NCI-H187 (cell line): ENCODE results near the gene PP2D1.
"Not testable (repeated sequence)": the region's sequence is repeated elsewhere in the genome, so short reads cannot be mapped to it uniquely, and the experiment has no call there.

ENCODE experiments used
- DNase-seq, 2 experiments: peaks; one replicate each; lab custom pipeline; 2025; lab: John Stamatoyannopoulos, UW

The PP2D1 gene, protein sequence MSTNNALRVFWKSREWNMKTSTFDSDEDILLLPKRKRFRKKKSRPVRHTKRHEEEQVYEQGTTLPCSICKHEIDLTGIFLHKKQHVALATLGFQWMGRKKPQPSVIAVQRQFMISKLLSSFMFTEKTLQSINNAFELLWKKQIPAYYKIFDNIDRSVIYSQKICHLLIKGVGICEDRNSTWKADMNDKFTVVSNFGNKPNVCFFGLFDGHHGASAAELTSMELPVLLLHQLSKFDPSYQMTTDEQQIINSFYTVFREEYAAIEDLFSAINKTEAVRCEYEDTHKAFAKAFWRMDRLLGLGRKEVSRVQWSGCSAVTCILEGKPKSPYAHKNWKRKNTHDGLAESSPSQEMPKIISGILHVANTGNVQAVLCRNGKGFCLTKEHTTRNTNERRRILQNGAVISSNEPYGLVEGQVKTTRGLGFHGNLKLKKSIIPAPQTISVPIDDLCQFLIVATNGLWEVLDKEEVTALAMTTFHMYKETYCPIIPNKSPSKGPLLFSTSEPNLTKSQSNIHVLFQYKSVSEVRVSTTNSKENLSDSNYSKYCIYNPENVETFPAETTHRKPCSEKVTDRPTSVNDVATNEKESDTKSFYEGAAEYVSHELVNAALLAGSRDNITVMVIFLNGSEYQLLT

DNA sequence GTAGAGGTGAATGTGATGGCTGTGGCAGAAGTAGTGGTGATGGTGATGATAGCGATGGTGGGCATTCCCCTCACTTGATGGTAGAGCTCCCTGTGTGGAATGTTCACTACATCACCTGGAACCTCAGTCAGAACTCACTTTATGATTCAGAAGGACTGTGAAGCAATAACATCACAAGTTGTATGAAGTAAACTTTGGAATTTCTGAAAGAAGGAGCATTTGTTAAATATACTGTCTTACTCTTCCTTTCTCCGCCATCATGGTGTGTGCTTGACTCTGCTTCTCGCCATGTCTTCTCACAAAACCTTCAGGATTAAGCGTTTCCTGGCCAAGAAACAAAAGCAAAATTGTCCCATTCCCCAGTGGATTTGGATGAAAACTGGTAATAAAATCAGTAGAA lies at the start of gene PP2D1:
TSS of gene PP2D1 (minus strand) at position 101 of the 400 bp plus-strand sequence. CDS start 192 bp downstream, outside the sequence.
- DNase-seq = no peak

DNA sequence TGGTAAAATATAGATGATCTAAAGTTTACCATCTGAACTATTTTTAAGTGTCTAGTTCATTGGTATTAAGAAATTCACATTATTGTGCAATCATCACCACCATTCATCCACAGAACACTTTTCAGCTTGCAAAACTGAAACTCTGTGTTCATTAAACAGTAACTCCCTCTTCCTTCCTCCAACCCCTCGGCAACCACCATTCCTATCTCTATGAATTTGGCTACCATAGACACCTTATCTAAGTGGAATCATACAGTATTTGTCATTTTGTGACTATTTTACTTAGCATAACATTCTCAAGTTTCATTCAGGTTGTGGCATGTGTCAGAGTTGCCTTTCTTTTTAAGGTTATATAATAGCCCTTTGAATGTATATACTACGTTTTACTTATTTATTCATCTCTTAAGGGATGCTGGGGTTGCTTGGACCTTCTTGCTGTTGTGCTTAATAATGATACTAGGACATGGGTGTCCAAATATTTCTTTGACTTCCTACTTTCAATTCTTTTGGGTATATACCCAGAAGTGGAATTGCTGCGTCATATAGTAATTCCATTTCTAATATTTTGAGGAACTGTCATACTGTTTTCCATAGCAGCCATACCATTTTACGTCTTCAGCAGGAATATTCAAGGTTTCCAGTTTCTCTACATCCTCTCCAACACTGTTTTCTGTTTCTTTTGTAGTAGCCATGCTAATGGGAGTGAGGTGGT lies 49.1 kb upstream of the PP2D1 start:
- no peak for DNase-seq

DNA sequence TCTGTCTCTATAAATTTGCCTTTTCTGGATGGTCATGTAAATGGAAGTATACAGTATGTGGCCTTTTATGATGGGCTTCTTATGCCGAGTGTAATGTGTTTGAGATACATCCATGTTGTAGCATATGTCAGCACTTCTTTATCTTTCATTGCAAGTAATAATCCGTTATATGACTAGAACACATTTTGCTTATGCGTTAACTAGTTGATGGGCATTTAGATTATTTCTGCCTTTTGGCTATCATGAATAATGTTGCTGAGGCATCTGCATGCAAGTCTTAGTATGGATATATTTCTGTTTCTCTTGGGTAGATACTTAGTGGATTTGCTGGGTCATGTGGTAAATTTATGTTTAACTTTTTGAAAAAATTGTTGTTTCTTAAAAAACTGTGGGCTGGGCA lies 47.9 kb upstream of the PP2D1 start:
- no peak for DNase-seq

DNA sequence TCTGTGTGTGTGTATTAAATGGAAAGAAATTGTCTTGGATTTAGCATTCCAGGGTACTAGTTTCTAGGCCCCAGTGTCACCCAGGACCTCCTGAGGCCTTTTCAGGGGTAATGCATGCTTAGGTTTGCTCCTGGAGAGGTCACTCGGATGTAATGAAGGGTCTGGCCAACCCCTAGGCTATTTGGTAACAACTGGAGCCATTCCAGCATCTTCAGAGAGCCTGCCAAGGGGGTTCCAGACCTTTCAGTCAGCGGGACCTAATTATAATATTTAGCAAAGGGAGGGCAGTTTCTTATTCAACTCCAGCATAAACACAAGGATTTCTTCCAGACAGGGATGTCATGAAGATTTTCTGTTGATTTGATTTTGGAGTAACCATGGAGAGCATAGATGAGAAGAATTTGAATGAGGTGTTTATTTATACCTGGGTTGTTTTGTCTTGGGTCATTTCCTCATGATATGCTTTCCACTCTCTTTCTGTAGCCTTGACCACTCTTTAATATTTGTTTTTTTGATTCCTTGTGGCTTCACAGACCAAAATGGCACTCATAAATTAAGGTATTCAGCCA lies 45.6 kb upstream of the PP2D1 start:
- DNase-seq = no peak

DNA sequence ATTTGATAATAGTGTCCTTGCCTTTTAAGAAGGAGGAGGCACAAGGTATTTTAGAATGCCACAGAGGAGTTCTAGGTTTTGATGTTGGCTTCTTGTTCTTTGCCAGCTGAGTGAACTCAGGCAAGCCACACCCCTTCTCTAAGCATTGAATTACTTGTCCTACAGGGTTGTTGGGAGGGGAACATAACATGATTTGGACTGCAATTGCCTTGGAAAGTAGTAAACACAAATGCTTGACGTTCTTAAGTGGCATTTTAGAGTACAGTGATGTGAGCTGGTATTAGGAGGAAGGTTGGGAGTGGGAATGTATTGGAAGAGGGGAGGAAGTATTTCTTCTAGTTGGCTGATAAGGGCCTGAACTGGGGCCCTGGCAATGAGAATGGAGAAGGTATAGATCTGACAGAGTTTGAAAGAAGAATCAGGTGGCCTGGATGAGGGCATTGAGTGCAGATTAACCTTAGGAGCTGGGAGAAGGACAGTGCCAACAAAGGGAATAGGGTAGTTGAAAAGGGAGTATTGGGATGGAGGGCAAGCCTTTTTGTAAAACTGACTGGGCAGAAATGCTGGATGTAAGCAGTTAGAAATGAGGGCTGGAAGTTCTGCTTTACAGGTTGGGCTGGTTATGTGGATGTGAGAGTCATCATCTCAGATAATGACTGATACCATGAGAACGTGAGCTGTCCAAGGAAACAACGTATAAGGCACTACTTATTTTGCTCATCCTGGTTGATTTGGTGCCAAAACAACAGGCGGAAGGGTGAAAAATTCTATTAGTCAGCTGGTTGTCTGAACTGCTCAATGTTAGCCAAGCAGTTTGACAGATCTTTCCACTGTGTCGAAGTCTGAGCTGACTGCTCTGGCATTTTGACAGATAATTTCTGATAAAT lies 44.9 kb upstream of the PP2D1 start:
- no peak for DNase-seq

DNA sequence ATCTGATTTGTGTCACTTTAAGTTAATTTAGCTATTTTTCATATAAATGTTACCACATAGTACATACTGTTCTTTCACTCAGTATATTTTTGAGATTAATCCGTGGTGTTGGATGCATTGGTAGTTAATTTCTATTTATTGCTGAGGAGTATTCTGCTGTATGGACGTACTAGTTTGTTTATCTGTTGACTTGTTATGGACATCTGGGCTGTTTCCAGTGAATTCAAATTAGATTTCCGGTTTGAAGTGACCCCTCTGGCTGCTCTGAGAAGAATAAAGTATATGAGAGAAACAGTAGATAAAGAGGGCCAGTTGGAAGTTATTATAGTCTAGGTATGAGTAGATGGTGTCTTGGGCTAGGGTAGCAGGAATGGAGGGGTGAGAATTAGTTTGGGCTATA lies 43.8 kb upstream of the PP2D1 start:
- DNase-seq = no peak

DNA sequence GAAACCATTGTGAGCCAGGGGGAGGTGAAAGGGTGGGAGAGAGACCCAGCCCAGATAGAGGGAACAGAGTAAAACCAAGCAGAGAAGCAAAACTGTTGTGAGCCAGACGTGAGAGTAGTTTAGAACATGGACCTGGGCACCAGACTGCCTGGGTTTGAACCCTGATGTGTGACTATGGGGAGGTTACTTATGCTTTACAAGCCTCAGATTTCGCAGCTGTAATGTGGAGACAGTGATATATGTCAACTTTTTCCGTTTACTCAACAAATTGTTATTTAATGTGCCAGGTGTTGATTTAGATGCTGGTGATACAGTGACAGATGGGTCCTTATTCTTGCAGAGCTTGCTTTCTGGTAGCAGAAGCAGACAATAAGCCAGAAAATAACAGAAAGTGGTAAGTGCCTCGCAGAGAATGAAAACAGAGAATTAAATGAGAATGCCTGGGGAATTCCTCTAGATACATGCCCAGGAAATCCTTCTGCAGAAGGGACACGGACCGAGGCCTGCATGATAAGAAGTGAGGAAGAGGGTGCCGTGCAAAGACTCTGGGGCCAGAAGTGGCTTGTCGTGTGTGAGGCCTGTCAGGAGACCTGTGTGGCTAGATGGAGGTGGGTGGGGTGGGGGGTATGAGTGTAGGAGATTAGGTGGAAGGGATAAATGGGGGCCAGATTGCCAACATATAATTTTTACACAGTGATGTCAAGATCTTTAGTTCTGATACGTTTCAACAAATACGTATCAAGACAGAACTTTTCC lies 43.1 kb upstream of the PP2D1 start:
- no peak for DNase-seq

DNA sequence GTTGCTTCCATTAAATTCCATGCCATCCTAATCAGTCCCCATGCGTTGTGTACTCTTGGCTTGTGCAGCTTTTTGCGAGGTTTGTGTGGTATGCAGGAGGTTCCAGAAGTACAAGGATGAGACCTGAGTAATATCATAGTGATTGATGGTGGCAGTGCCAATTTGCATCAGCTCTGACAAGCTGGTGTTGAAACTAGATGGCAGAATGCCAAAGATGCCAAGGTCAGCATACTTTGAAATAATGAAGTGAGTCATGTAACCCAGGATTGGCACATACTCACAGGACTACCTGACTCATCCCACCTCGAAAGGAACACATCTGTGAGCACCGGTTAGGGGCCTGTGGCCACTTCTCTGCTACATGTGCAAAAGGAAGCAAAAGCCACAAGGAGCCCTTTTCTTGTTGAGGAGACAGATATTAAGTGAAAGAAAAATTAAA lies 42.5 kb upstream of the PP2D1 start:
- no peak for DNase-seq

DNA sequence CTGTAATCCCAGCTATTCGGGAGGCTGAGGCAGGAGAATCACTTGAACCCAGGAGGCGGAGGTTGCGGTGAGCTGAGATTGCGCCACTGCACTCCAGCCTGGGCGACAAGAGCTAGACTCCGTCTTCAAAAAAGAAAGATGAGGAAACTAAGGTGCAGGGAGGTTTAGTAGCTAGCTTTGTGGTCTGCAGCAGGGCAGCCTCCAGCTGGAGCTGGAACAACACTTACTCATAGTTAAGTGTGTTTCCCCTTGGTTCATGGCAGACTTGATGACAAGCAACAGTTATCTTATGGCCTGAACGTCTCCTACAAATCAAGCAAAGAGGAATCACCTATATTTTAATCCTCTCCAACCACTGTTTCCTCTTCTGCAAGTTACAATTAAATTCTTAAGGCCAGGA lies 40.8 kb upstream of the PP2D1 start:
- DNase-seq = no peak

DNA sequence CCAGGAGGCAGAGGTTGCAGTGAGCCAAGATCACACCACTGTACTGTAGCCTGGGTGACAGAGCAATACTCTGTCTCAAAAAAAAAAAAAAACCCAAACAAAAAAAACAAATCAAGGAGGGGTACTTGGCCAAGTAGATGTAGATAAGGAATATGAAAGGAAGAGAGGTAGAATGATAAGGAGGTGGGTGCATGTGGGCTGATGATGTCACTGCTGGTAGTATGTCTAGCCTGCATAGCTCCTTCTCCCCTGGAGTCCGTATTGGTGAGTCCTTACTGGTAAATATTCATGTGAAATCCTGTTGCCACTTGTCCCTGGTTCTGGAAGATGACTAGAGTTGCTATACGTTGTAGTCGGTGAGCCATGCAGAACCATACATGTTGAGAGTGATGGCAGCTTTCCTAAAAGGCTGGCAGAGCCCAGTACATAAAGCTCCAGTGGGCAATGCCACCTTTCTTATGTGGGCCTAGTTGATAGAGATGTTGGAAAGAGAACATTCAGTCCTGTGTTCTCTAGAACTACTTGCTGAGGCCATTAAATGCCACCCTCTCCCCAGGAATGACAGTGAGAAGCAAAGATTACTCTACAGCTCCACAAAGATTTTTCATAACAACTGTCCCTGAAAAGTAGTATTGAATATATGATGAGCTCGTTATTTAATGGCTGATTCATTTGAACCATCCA lies 39.2 kb upstream of the PP2D1 start:
- DNase-seq = no peak

DNA sequence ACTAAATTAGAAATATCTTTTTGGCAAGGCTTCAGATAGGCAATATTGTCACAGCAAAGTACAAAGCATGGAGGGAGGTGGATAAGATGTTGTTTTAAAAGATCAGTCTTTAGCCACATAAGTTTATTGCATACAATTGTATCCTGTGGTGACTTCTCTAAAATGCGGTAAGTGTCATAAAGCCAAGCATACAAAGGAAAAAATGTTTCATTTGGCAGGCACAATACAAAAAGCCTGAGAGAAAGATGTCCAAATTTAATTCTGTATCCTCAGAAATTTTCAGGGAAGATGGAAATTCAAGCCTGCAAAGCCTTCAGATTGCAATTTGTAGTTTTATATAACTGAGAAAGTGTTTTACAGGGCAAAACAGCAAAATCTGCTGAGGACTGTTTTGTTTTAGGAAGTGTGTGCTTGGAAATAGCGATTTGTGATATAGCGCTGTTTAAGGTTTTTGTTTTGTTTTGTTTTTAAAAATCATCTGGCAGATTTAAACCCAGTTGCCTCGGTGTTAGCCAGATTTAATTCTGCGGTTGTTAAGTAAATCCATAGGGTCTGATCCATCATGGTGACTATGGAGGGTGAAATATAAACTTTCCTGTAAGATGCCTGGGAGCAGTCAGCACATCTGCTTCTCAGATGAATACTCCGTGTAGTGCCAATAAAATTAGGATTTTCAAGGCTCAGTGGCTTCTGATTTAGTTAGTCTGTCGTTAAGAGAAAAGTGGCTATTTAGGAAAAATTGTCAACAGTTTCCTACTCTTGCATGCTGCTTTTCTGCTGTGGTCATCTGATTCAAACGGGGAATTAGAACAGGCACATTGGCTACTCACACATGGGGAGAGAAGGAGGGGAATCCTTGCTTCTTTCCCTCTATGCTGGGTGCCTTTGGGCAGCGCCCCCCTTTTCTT lies 36.2 kb upstream of the PP2D1 start:
- no peak for DNase-seq

DNA sequence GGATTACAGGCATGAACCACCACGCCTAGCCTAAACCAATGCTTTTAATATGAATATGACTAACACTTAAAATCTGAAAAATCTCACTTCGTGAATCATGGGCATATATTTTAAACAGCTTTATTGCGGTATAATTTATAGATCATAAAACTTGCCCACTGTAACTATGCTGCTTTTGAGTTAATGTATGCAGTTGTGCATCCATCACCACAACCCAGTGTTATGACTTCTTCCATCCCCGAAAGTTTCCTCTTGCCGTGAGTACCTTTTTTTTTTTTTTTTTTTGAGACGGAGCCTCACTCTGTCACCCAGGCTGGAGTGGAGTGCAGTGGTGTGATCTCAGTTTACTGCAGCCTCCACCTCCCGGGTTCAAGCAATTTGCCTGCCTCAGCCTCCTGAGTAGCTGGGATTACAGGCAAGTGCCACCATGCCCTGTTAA lies 35.3 kb upstream of the PP2D1 start:
- no peak for DNase-seq

DNA sequence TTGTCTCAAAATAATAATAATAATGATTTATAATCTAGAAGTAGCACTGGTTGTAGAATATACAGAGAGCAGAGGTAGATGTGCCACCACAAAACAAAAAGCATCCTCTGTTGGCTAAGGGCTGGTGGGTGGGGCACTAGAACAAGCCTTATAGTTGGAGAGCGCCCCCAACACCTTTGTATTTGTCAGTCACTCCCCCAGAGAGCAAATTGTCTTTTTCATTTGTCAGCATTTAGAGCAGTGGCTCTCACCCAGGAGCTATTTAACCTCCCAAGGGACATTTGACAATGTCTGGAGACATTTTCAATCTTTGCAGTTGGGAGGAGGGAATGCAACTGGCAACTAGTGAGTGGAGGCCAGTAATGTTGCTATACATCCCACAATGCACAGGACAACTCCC lies 34.5 kb upstream of the PP2D1 start:
- DNase-seq = no peak

DNA sequence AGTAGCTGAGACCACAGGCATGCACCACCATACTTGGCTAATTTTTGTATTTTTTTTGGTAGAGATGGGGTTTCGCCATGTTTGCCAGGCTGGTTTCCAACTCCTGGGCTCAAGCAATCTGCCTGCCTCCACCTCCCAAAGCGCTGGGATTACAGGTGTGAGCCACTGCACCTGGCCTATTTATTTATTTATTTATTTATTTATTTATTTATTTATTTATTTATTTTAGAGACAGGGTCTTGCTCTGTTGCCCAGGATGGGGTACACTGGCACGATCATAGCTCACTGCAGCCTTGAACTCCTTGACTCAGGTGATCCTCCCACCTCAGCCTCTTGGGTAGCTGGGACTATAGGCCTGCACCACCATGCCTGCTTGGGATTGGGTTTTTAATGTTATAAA lies 33.1 kb upstream of the PP2D1 start:
- not testable (repeated sequence) for DNase-seq

DNA sequence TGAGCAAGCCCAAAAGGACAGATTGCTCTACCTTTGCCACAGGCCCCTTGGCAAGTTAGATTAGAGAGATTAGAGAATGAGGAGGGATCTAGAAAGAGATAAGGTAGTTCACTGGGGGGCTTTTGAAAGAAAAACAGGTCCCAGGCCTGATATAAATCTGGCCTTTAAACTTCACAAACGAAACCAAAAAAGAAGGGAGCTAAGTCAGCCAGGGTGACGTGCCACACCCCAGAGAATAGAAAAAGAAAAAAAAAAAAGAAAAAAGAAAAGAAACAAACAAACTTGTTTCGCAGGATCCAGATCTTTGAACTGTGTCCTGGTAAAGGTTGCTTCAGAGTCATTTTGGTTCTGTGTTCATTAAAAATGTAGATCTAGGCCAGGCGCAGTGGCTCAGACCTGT lies 31.8 kb upstream of the PP2D1 start:
- no peak for DNase-seq

DNA sequence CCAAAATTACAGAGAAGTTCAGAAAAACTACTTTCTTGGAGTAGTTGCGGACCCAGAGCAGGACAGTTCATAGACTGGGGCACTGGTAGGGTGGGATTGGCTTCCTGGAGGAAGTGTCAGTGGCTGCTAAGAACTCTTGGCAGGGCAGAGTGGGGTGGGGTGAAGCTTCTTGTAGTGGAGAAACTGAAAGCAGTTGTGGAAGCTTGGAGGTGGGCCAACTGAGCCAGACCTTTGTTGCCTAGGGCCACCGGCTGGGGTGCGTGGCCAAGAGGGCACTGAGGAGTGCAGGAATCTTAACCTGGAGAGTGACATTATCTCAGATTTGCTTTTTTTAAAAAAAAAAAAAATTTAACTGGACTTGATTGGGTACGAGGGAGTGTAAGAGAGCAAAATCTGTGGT lies 31.3 kb upstream of the PP2D1 start:
- no peak for DNase-seq

DNA sequence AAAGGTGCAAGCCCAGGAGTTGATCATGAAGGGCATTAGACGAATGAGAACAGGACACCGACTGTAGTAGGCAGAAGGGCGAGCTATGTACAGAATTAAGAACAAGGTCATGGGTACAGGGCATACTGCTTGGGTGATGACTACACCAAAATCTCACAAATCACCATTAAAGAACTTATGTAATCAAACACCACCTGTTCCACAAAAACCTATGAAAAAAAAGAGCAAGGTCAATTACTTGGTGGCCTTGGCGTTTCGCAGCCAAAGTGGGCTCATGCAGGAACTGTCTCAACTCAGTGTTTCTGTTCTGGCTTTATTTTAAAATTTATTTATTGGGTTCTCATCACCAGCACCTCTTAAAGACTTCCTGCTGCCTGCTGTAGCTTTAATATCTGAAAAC lies 30.3 kb upstream of the PP2D1 start:
- DNase-seq = no peak

DNA sequence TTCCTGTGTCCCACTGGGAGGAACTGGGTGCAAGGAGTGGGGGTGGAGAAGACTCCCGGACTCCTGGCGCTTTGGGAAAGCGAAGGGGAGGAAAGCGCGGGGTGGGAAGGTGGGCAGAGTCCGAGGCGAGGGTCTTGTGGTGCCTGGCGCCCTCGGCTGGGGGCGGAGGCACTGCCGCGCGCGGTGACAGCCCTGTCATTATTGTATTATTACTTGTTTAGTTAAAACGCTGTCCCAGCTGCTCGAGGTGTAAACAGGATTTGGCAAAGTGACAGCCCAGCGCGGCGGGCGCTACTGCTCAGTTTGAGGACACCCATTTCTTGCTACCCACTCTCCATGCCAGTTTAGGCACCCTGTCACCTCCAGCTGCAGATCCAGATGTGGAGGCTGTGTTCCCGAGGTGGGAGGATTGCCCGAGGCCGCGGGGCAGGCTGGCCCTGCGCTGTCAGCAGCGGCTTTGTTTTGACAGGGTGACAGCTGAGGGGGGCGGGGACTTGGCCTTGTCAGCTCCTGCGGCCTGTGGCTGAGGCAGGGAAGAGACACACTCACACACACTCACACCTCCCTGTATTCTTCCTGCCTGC lies 29.2 kb upstream of the PP2D1 start:
- DNase-seq = peak in 1 of 2 experiments; percentile 44
